HepG2 (cell line): ENCODE results near the gene CPEB3. TPM values are rescaled to one million over a fixed set of nuclear protein-coding genes. Genes with fewer than 3 reads are reported as not detected.
A peak's percentile ranks its signal among the peaks of the same experiment; 100 is the strongest.

ENCODE experiments used
- ATAD3A ChIP-seq: sonication (generic); formaldehyde crosslinking; IDR thresholded peaks from 2 replicates; pipeline ENCODE4 v1.4.0; 2020; ENCODE audit warnings: missing genetic modification reagents
- FOXJ3 ChIP-seq: sonication (generic); formaldehyde crosslinking; IDR thresholded peaks from 2 replicates; pipeline ENCODE4 v1.4.0; 2020; ENCODE audit warnings: missing genetic modification reagents, mild to moderate bottlenecking, borderline replicate concordance
- GATA4 ChIP-seq: sonication (generic); IDR thresholded peaks from 2 replicates; pipeline ENCODE4 v1.6.1; 2016; ENCODE audit warnings: antibody characterized with exemption, low read depth, borderline replicate concordance
- IRX3 ChIP-seq: sonication (generic); formaldehyde crosslinking; IDR thresholded peaks from 2 replicates; pipeline ENCODE4 v1.8.1; 2023; ENCODE audit warnings: mild to moderate bottlenecking, low read depth, missing genetic modification reagents, borderline replicate concordance
- NPAS2 ChIP-seq: sonication (generic); formaldehyde crosslinking; IDR thresholded peaks from 2 replicates; pipeline ENCODE4 v1.8.0; 2022; ENCODE audit warnings: mild to moderate bottlenecking, missing genetic modification reagents, borderline replicate concordance
- RAD21 ChIP-seq: fragments of 450-650 bp; formaldehyde crosslinking; IDR thresholded peaks from 2 replicates; pipeline ENCODE4 v1.5.0; 2020; ENCODE audit warnings: mild to moderate bottlenecking
- SCMH1 ChIP-seq: sonication (generic); formaldehyde crosslinking; IDR thresholded peaks from 2 replicates; pipeline ENCODE4 v1.9.0; 2021; ENCODE audit warnings: missing genetic modification reagents, mild to moderate bottlenecking, borderline replicate concordance
- SKI ChIP-seq: fragments of 450-650 bp; IDR thresholded peaks from one replicate; pipeline ENCODE4 v1.6.1; 2018; ENCODE audit warnings: mild to moderate bottlenecking; ENCODE audit not compliant: partially characterized antibody
- SRSF4 ChIP-seq: fragments of 200-400 bp; formaldehyde crosslinking; IDR thresholded peaks from one replicate; pipeline ENCODE4 v1.6.1; 2018; ENCODE audit warnings: mild to moderate bottlenecking, low read depth, low read length, moderate library complexity; ENCODE audit not compliant: poor library complexity, severe bottlenecking
- SYNCRIP ChIP-seq: fragments of 200-400 bp; formaldehyde crosslinking; IDR thresholded peaks from 2 replicates; pipeline ENCODE4 v1.6.1; 2018; ENCODE audit warnings: mild to moderate bottlenecking, low read depth, low read length; ENCODE audit not compliant: insufficient read depth
- TBL1XR1 ChIP-seq: fragments of 150-350 bp; IDR thresholded peaks from 2 replicates; pipeline ENCODE4 v1.6.1; 2014; ENCODE audit warnings: borderline replicate concordance, low read length; ENCODE audit not compliant: partially characterized antibody
- ZNF331 ChIP-seq: sonication (generic); formaldehyde crosslinking; IDR thresholded peaks from 2 replicates; pipeline ENCODE4 v1.4.0; 2020; ENCODE audit warnings: missing genetic modification reagents
- ZNF570 ChIP-seq: sonication (generic); formaldehyde crosslinking; IDR thresholded peaks from 2 replicates; pipeline ENCODE4 v1.4.0; 2020; ENCODE audit warnings: mild to moderate bottlenecking, missing genetic modification reagents, borderline replicate concordance
- polyA plus RNA-seq, 8 experiments: library from polyadenylated mRNA; depleted of rRNA in 3 of 8; stranded (reverse) in 7 of 8; unstranded in 1 of 8; fragments of >200 nt; fragmentation: Illumina TruSeq in 4 of 8; extraction: Trizol in 4 of 8; gene quantifications; 2 replicates each; pipeline versions ENCODE4 v1.2.1 to v1.2.3, GENCODE V29; 2011 to 2016; ENCODE audit warnings: low read depth in 4 of 8, missing spikeins in 1 of 8, mixed read lengths in 1 of 8; ENCODE audit not compliant: insufficient read depth in 1 of 8
- total RNA-seq, 5 experiments: library from RNA; depleted of rRNA; stranded (reverse); fragments of >200 nt; fragmentation: Illumina TruSeq; extraction: Trizol; gene quantifications; 2 replicates each; pipeline ENCODE4 v1.2.3, GENCODE V29; 2016; ENCODE audit warnings: low read depth in 1 of 5
- TF ChIP-seq, protein P1 (sequence below): sonication (generic); formaldehyde crosslinking; IDR thresholded peaks from 2 replicates; pipeline ENCODE4 v1.4.0; 2020; ENCODE audit warnings: mild to moderate bottlenecking, missing genetic modification reagents
- TF ChIP-seq, protein P2 (sequence below): sonication (generic); formaldehyde crosslinking; IDR thresholded peaks from 2 replicates; pipeline ENCODE4 v1.5.0; 2020; ENCODE audit warnings: mild to moderate bottlenecking, missing genetic modification reagents, moderate library complexity
- TF ChIP-seq, protein P3 (sequence below): sonication (generic); formaldehyde crosslinking; IDR thresholded peaks from 2 replicates; pipeline ENCODE4 v1.8.1; 2022; ENCODE audit warnings: mild to moderate bottlenecking, missing genetic modification reagents
- TF ChIP-seq, protein P4 (sequence below): sonication (generic); formaldehyde crosslinking; IDR thresholded peaks from 2 replicates; pipeline ENCODE4 v1.4.0; 2020; ENCODE audit warnings: missing genetic modification reagents

CPEB3 gene
- total and polyA plus RNA-seq, 2 of the 13 experiments (the other 11 are each of a cell fraction or from before 2014, with no cell fraction given), result 0.66 to 0.70 TPM

DNA sequence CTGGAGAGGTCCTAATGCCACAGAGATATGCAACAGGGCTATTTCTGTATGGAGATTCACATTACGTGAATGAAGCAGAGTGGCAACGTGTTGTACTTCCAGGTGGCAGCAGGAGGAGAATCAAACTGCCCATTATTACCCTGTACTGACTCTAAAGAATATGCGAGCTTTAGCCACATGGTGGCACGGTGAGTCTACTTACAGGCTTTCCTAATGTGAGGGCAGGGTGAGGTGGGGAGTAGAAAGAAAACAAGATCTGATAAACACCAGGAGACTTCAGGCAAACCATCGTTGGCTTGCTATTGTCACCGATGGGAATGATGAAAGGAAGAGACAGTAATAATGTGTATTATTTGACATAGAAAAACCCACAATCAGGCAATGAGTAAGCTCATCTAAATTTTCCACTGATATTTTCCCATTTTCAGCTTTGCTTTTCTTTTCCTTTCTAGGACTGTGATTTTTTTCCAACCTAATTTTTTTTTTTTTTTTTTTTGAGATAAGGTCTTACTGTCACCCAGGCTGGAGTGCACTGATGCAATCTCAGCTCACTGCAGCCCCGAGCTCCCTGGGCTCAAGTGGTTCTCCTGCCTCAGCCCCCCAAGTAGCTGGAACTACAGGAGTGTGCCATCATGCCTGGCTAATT is 203.0 kb downstream of the CPEB3 start (continued):
- TF ChIP-seq, protein P1, sequence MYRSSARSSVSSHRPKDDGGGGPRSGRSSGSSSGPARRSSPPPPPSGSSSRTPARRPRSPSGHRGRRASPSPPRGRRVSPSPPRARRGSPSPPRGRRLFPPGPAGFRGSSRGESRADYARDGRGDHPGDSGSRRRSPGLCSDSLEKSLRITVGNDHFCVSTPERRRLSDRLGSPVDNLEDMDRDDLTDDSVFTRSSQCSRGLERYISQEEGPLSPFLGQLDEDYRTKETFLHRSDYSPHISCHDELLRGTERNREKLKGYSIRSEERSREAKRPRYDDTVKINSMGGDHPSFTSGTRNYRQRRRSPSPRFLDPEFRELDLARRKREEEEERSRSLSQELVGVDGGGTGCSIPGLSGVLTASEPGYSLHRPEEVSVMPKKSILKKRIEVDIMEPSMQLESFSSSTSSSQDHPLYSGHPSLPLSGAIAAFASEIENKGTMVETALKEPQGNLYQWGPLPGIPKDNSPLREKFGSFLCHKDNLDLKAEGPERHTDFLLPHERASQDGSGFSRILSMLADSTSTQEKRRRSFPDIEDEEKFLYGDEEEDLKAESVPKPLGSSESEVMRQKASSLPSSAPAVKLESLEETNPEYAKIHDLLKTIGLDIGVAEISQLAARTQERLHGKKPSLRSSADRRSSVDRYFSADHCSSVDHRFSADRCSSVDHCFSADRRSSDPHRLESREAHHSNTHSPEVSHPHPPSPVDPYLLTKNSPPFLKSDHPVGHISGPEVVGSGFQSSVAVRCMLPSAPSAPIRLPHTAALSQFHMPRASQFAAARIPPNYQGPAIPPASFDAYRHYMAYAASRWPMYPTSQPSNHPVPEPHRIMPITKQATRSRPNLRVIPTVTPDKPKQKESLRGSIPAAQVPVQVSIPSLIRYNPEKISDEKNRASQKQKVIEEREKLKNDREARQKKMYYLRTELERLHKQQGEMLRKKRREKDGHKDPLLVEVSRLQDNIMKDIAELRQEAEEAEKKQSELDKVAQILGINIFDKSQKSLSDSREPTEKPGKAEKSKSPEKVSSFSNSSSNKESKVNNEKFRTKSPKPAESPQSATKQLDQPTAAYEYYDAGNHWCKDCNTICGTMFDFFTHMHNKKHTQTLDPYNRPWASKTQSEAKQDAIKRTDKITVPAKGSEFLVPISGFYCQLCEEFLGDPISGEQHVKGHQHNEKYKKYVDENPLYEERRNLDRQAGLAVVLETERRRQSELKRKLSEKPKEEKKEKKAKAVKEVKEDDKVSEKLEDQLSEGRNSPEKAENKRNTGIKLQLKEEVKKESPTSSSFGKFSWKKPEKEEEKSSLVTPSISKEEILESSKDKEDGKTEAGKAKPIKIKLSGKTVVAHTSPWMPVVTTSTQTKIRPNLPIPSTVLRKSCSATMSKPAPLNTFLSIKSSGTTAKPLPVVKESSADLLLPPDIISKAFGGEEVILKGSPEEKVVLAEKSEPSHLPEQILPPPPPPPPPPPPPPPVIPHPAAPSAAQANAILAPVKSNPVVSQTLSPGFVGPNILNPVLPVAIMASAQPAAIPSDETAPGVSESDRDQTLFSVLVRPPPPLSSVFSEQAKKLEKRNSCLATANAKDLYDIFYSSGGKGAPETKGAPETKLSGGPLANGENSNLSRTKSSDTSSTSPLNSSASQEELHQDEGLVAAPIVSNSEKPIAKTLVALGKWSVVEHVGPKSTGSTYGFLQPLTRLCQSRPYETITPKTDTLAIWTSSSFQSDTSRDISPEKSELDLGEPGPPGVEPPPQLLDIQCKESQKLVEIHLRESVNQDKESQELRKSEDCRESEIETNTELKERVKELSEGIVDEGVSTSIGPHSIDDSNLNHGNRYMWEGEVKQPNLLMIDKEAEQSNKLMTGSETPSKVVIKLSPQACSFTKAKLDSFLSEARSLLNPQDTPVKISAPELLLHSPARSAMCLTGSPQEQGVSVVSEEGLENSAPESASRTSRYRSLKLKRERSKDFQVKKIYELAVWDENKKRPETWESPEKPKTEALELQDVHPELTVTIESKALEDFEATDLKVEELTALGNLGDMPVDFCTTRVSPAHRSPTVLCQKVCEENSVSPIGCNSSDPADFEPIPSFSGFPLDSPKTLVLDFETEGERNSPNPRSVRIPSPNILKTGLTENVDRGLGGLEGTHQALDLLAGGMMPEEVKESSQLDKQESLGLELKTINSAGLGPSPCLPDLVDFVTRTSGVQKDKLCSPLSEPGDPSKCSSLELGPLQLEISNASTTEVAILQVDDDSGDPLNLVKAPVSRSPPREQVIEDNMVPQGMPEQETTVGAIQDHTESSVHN (CRISPR knock-in tag), result no peak
- no peak for TF ChIP-seq NPAS2 (CRISPR knock-in tag)
- TF ChIP-seq IRX3 (CRISPR knock-in tag), result no peak
- TF ChIP-seq, protein P2, sequence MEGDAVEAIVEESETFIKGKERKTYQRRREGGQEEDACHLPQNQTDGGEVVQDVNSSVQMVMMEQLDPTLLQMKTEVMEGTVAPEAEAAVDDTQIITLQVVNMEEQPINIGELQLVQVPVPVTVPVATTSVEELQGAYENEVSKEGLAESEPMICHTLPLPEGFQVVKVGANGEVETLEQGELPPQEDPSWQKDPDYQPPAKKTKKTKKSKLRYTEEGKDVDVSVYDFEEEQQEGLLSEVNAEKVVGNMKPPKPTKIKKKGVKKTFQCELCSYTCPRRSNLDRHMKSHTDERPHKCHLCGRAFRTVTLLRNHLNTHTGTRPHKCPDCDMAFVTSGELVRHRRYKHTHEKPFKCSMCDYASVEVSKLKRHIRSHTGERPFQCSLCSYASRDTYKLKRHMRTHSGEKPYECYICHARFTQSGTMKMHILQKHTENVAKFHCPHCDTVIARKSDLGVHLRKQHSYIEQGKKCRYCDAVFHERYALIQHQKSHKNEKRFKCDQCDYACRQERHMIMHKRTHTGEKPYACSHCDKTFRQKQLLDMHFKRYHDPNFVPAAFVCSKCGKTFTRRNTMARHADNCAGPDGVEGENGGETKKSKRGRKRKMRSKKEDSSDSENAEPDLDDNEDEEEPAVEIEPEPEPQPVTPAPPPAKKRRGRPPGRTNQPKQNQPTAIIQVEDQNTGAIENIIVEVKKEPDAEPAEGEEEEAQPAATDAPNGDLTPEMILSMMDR (CRISPR knock-in tag), result peak; percentile 94
- TF ChIP-seq ZNF570 (CRISPR knock-in tag), result no peak
- no peak for TF ChIP-seq SKI
- TF ChIP-seq, protein P3, sequence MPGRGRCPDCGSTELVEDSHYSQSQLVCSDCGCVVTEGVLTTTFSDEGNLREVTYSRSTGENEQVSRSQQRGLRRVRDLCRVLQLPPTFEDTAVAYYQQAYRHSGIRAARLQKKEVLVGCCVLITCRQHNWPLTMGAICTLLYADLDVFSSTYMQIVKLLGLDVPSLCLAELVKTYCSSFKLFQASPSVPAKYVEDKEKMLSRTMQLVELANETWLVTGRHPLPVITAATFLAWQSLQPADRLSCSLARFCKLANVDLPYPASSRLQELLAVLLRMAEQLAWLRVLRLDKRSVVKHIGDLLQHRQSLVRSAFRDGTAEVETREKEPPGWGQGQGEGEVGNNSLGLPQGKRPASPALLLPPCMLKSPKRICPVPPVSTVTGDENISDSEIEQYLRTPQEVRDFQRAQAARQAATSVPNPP (CRISPR knock-in tag), result no peak
- no peak for TF ChIP-seq SCMH1 (CRISPR knock-in tag)
- no peak for TF ChIP-seq GATA4
- TF ChIP-seq SYNCRIP, result no peak
- TF ChIP-seq SRSF4, result no peak
- TF ChIP-seq RAD21, result peak; percentile 95
- TF ChIP-seq FOXJ3, result peak; percentile 56; the same call in 1 of the 2 replicates
- no peak for TF ChIP-seq ZNF331 (CRISPR knock-in tag)
- TF ChIP-seq TBL1XR1, result no peak
- no peak for TF ChIP-seq ATAD3A (CRISPR knock-in tag)
- TF ChIP-seq, protein P4, sequence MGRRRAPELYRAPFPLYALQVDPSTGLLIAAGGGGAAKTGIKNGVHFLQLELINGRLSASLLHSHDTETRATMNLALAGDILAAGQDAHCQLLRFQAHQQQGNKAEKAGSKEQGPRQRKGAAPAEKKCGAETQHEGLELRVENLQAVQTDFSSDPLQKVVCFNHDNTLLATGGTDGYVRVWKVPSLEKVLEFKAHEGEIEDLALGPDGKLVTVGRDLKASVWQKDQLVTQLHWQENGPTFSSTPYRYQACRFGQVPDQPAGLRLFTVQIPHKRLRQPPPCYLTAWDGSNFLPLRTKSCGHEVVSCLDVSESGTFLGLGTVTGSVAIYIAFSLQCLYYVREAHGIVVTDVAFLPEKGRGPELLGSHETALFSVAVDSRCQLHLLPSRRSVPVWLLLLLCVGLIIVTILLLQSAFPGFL (CRISPR knock-in tag), result no peak
